RWPE2 (cell line): ENCODE results near the gene MTG1.

Source experiments
- ATAC-seq: fragments of 200-7000 bp; cut with Tn5 transposase; 3 replicates; pipeline ENCODE4 v1.9.1; 2021; ENCODE audit warnings: low read depth
- DNase-seq: peaks from one replicate; pipeline ENCODE4 v3.0.0-alpha.2; 2020; ENCODE audit warnings: low spot score
- H3K27ac ChIP-seq: fragments of 450-650 bp; 2 replicates; pipeline ENCODE4 v1.5.1; 2017; ENCODE audit warnings: mild to moderate bottlenecking; ENCODE audit not compliant: poor library complexity, severe bottlenecking
- H3K27me3 ChIP-seq: fragments of 250-450 bp; sonication (Bioruptor Pico); 2 replicates; pipeline ENCODE4 v1.5.1; 2021; ENCODE audit warnings: mild to moderate bottlenecking, moderate library complexity; ENCODE audit not compliant: insufficient read depth, poor library complexity, severe bottlenecking
- H3K36me3 ChIP-seq: fragments of 250-450 bp; sonication (Bioruptor Pico); 2 replicates; pipeline ENCODE4 v1.5.1; 2020; ENCODE audit warnings: low read depth, mild to moderate bottlenecking, moderate library complexity
- H3K4me1 ChIP-seq: fragments of 250-450 bp; sonication (Bioruptor Pico); 2 replicates; pipeline ENCODE4 v1.5.1; 2021; ENCODE audit warnings: mild to moderate bottlenecking, moderate library complexity; ENCODE audit not compliant: insufficient read depth, poor library complexity, severe bottlenecking
- H3K4me3 ChIP-seq: fragments of 250-450 bp; sonication (Bioruptor Pico); 2 replicates; pipeline ENCODE4 v1.5.1; 2021; ENCODE audit warnings: mild to moderate bottlenecking, moderate library complexity; ENCODE audit not compliant: severe bottlenecking
- H3K9me3 ChIP-seq: fragments of 250-450 bp; sonication (Bioruptor Pico); 2 replicates; pipeline ENCODE4 v1.5.1; 2021; ENCODE audit warnings: mild to moderate bottlenecking, moderate library complexity; ENCODE audit not compliant: severe bottlenecking
- TF ChIP-seq, protein P1 (sequence below): fragments of 450-650 bp; IDR thresholded peaks from one replicate; pipeline ENCODE4 v1.5.1; 2017; ENCODE audit warnings: mild to moderate bottlenecking, moderate library complexity; ENCODE audit not compliant: poor library complexity, severe bottlenecking

MTG1 gene

GRCh38 chr10:133456041-133456951, 62.3 kb downstream of the MTG1 start:
- H3K4me3 ChIP-seq: no peak overlapping the region
- no peaks in the 10 kb centered on the region for H3K9me3 ChIP-seq
- TF ChIP-seq, protein P1, sequence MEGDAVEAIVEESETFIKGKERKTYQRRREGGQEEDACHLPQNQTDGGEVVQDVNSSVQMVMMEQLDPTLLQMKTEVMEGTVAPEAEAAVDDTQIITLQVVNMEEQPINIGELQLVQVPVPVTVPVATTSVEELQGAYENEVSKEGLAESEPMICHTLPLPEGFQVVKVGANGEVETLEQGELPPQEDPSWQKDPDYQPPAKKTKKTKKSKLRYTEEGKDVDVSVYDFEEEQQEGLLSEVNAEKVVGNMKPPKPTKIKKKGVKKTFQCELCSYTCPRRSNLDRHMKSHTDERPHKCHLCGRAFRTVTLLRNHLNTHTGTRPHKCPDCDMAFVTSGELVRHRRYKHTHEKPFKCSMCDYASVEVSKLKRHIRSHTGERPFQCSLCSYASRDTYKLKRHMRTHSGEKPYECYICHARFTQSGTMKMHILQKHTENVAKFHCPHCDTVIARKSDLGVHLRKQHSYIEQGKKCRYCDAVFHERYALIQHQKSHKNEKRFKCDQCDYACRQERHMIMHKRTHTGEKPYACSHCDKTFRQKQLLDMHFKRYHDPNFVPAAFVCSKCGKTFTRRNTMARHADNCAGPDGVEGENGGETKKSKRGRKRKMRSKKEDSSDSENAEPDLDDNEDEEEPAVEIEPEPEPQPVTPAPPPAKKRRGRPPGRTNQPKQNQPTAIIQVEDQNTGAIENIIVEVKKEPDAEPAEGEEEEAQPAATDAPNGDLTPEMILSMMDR: no peak
- DNase-seq (peak; percentile 58), ATAC-seq (no peak)
- no peak overlapping the region for H3K27ac ChIP-seq
- H3K27me3 ChIP-seq: no peaks in the 10 kb centered on the region
- no peaks in the 10 kb centered on the region for H3K4me1 ChIP-seq
- no peaks in the 10 kb centered on the region for H3K36me3 ChIP-seq

DNA sequence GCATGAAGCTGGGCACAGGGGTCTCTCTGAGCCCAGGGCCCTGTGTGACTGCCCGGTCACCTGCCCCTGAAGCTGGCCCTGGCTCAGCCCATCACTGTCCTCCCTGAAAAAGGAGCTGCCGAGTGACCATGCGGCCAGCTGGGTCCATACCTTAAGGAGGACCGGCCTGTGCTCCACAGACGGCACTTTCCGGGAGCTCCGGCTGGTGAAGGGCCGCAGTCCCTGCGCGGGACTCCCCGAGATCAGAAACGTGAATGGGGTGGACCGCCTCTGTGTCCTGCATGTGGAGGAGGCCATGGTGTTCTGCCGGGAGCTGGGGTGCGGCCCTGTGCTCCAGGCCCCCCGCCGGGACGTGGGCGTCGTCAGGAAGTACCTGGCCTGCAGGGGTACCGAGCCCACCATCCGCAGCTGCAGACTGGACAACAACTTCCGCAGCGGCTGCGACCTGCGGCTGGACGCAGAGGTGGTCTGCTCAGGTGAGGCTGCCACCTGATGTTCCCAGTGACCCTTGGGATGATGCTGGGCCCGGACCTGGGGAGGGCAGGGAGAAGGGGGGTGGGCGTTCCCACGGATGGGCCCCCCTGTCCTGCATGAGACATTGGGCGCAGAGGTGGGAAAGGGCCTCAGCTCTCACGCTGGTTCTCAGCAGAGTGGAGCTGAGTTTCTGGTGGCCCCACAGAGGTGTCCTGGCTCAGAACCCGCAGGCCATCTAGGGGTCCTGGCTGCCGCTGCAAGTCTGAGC, 63.3 kb downstream of the MTG1 start:
- TF ChIP-seq, protein P1: no peak
- ATAC-seq: no peak

DNA sequence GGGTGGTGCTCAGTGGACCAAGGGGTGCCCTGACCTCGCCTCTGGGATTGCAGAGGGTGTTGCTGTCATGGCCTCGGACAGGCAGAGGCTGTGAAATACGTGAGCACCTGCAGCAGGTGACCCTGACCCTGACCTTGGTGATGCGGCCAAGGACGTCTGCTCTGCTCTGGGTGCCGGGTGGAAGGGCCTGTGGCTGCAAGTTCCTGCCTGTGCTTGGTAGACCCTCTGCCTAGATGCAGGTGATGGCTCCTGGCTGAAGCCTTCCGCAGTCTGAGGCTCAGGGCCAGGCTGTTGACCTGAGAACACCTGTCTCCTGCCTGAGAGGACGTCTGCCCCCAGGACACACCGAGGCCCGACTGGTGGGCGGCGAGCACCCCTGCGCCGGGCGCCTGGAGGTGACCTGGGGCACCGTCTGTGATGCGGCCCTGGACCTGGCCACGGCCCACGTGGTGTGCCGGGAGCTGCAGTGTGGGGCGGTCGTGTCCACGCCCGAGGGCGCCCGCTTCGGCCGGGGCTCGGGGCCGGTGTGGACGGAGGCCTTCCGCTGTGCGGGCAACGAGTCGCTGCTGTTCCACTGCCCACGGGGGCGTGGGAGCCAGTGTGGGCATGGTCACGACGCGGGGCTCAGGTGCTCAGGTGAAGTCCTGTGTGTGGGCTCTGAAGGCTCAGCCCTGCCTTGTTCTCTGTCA, 64.2 kb downstream of the MTG1 start:
- no peaks in the 10 kb centered on the region for H3K4me1 ChIP-seq
- no peak for ATAC-seq
- H3K36me3 ChIP-seq: no peaks in the 10 kb centered on the region
- H3K27ac ChIP-seq: no peak overlapping the region
- no peaks in the 10 kb centered on the region for H3K27me3 ChIP-seq
- no peaks in the 10 kb centered on the region for H3K9me3 ChIP-seq
- H3K4me3 ChIP-seq: no peak overlapping the region
- TF ChIP-seq, protein P1: no peak
- no peak for DNase-seq

More for the DNA sequence above, 63.3 kb downstream of the MTG1 start:
- H3K4me1 ChIP-seq: no peaks in the 10 kb centered on the region
- peak; percentile 61 for DNase-seq
- no peaks in the 10 kb centered on the region for H3K9me3 ChIP-seq
- H3K36me3 ChIP-seq: no peaks in the 10 kb centered on the region
- H3K27ac ChIP-seq: no peak overlapping the region
- no peak overlapping the region for H3K4me3 ChIP-seq
- no peaks in the 10 kb centered on the region for H3K27me3 ChIP-seq

GRCh38 chr10:133458710-133459453, 64.9 kb downstream of the MTG1 start:
- no peaks in the 10 kb centered on the region for H3K36me3 ChIP-seq
- no peaks in the 10 kb centered on the region for H3K4me1 ChIP-seq
- H3K27me3 ChIP-seq: no peaks in the 10 kb centered on the region
- no peak overlapping the region for H3K4me3 ChIP-seq
- ATAC-seq (no peak), DNase-seq (no peak)
- H3K9me3 ChIP-seq: no peaks in the 10 kb centered on the region
- no peak overlapping the region for H3K27ac ChIP-seq
- TF ChIP-seq, protein P1: no peak
